Fibroblast of the aortic adventitia (primary cell): ENCODE data around the gene IL4R. TPM values are rescaled to one million over a fixed set of nuclear protein-coding genes. Genes with fewer than 3 reads are reported as not detected.

Source experiments
- DNase-seq: peaks from one replicate; pipeline ENCODE4 v3.0.0-alpha.2; 2010; ENCODE audit warnings: low read depth
- H3K4me3 ChIP-seq: 2 replicates; pipeline ENCODE4 v1.5.1; 2011; ENCODE audit warnings: low read depth, mild to moderate bottlenecking, control low read depth, low read length, moderate library complexity
- total RNA-seq: library from RNA; depleted of rRNA; stranded (reverse); fragments of >200 nt; gene quantifications from 2 replicates; pipeline ENCODE4 v1.2.3, GENCODE V29; 2012; ENCODE audit warnings: low replicate concordance
- TF ChIP-seq, protein P1 (sequence below): IDR thresholded peaks from 2 replicates; pipeline ENCODE4 v1.5.1; 2011; ENCODE audit warnings: mild to moderate bottlenecking, low read length, control low read depth, inconsistent platforms; ENCODE audit not compliant: insufficient read depth

Gene IL4R
- total RNA-seq, 1 donor = 25.6 TPM

DNA sequence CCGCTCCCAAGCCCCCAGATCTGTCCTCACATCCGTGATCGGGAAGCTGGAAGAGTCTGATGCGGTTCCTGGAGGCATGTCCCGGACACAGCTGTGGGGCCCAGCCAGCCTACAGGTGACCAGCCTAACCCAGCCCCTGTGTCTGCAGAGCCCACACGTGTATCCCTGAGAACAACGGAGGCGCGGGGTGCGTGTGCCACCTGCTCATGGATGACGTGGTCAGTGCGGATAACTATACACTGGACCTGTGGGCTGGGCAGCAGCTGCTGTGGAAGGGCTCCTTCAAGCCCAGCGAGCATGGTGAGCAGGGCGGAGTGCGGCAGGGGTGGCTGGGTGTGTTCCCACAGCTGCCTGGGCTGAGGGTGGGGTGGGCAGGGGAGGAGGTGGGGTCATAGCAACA is 30.9 kb downstream of the IL4R start:
- no peak for DNase-seq
- H3K4me3 ChIP-seq = no peak overlapping the region
- TF ChIP-seq, protein P1, sequence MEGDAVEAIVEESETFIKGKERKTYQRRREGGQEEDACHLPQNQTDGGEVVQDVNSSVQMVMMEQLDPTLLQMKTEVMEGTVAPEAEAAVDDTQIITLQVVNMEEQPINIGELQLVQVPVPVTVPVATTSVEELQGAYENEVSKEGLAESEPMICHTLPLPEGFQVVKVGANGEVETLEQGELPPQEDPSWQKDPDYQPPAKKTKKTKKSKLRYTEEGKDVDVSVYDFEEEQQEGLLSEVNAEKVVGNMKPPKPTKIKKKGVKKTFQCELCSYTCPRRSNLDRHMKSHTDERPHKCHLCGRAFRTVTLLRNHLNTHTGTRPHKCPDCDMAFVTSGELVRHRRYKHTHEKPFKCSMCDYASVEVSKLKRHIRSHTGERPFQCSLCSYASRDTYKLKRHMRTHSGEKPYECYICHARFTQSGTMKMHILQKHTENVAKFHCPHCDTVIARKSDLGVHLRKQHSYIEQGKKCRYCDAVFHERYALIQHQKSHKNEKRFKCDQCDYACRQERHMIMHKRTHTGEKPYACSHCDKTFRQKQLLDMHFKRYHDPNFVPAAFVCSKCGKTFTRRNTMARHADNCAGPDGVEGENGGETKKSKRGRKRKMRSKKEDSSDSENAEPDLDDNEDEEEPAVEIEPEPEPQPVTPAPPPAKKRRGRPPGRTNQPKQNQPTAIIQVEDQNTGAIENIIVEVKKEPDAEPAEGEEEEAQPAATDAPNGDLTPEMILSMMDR = no peak

DNA sequence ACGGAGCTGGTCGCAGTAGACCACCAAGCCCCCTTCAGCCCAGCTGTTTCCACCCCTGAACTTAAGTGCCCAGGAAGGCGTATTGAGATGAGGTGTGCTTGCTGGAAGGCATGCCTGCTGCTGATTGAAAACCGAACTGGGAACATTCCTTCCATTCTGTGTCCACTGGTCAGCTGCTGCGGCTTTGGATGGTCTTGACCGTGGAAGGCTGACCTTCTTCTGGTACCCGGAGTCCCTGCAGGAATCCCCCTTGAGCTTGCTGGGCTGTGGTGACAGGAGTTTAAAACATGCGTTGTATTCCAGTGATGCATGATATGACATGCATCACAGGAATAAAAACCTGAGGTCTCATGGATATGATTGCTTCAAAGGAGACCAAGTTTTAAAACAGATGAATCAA is 31.4 kb downstream of the IL4R start:
- TF ChIP-seq, protein P1 = no peak
- no peak for DNase-seq
- no peak overlapping the region for H3K4me3 ChIP-seq

DNA sequence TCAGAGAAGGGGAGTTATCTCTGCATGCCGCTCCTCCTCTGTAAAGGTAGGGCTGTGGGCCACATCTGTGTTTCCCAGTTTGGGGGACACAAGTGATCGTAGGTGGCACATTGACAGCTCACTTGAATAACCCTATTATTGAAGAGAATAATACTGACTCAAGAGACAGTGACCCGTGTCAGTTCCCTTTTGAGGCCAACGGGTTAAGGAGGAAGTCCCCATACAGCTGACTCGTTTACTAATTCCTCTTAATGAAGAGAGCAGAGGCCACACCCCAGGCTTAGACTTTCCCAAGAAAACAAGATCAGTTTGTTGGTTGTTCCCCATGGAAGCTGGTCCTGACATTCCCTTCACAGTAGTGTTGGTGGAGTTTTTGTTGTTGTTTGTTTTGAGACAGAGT is 33.0 kb downstream of the IL4R start:
- no peak for DNase-seq
- TF ChIP-seq, protein P1 = no peak
- H3K4me3 ChIP-seq = no peak overlapping the region

DNA sequence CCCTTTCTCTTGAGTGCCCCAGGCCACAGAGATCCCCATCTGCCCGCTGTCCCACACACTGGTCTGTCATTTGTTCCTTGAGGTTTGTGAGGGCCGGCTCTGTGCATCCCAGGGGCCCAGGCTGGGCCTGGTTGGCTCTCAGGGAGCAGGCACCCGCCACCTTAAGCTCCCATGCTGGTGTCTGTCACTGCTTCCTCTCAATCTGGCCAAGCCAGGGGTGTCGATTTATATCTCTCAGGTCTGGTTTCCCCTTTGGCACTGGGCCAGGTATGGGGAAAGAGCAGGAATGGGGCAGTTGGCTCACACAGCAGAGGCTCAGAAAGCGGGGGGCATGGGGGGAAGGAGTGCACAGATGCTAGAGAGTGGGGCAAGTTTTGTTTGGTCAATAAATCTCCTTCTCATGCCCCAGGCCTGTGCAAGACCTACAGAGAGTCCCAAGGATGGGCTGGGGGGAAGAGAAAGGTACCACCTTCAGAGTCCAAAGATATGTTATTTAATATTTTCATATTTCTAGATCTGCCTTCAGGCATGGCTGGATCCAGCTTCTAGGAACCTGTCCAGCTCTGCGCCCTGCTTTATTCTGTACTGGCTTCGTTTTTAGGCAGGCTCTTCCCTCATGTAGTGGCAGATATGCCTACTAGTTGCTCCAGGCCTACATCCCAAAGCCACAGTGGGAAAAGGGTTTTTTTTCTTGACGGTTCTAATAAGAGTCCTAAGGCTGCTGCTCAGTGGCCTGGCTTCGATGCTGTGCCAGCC is 34.3 kb downstream of the IL4R start:
- H3K4me3 ChIP-seq = no peak overlapping the region
- DNase-seq = no peak
- TF ChIP-seq, protein P1 = no peak

DNA sequence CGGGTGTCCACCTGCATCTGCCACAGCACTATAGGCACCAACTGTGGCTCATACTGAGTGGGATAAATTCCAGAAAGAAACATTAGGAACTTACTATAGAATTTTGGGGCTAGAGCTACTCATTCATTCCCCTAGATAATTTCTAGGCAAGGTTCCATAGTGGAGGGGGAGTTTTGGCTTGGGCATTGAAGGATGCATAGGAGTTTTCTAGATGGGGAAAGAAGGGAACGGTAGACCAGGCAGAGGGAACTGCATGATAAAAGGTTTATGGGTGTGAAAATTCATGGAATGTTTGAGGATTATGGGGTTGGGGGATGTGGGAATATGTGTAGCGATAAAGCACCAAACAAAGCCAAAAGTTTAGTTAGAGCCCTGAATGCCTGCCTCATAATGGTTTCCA is 35.5 kb downstream of the IL4R start:
- TF ChIP-seq, protein P1 = no peak
- no peak for DNase-seq
- no peak overlapping the region for H3K4me3 ChIP-seq

DNA sequence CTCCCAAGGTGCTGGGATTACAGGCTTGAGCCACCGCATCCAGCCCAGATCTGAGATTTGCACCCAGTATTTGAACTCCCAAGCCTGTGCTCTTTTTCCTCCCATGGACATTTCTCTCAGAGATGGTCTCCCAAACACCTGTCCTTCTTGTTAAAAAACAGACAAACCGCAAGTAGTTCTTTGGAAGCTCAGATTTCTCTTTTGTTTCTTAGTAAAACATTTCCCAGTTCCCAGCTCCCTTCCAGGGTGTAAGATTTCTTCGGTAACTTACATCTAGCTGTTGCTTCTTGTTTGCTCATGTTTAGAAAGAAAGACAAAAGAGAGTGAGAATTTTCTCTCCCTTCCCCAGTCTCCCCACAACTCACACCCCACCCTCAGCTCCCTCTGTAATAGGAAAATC is 36.2 kb downstream of the IL4R start:
- no peak for DNase-seq
- TF ChIP-seq, protein P1 = no peak

DNA sequence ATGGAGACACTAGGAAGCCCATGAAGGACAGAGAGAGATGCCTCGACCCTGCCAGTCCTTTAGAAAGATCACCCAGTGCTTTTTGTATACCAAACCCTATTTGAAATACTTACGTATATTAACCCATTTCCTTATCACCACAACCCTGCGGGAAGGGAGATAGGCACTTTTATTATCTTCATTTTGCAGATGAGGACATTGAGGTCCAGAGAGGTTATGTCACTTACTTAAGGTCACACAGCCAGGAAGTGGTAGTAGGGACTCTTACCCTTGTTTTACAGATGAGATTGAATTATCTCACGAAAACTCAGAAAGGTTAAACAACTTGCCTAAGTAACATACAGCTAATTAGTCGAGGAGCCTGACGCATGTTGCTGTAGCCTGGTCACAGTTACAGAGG is 38.2 kb downstream of the IL4R start:
- H3K4me3 ChIP-seq = no peak overlapping the region
- TF ChIP-seq, protein P1 = no peak
- no peak for DNase-seq

More for the DNA sequence above, 36.2 kb downstream of the IL4R start:
- no peak overlapping the region for H3K4me3 ChIP-seq
